HepG2 (cell line): Measurements from ENCODE around the gene RALB. TPM values are rescaled to one million over a fixed set of nuclear protein-coding genes. Genes with fewer than 3 reads are reported as not detected.

ENCODE experiments used
- ATAC-seq: fragments of 200-7000 bp; cut with Tn5 transposase; 3 replicates; pipeline ENCODE4 v1.9.1; 2020; ENCODE audit warnings: mild to moderate bottlenecking, moderate library complexity
- BruUV-seq: library from RNA; stranded (reverse); fragments of 400-500 nt; replicated peaks from 2 replicates; lab custom pipeline; 2021; lab: Mats Ljungman, UMichigan
- CTCF ChIA-PET: fragments of 300-600 bp; formaldehyde crosslinking; extraction: SDS; loops from one replicate; lab custom pipeline; 2021; ENCODE audit warnings: low total read pairs, inconsistent platforms, low intra/inter-chr PET ratio; lab: Yijun Ruan, JAX
- POLR2A ChIA-PET: fragments of 350-600 bp; sonication (Branson Sonifier 250); formaldehyde crosslinking; loops from one replicate; lab custom pipeline; 2020; ENCODE audit warnings: antibody characterized with exemption, inconsistent platforms; lab: Yijun Ruan, JAX
- DNase-seq: peaks from one replicate; pipeline ENCODE4 v3.0.0-alpha.2; 2015; ENCODE audit warnings: low spot score
- FAIRE-seq: peaks from 3 replicates; lab custom pipeline; 2011; peaks lifted over from hg19 to GRCh38; lab: Jason Lieb, UNC
- H2AFZ ChIP-seq: one replicate; pipeline ENCODE4 v1.6.1; 2011; ENCODE audit warnings: low read length, inconsistent platforms
- H3K27ac ChIP-seq: fragments of 300-600 bp; 3 replicates; pipeline ENCODE4 v1.8.0; 2011; ENCODE audit warnings: mixed run types, mild to moderate bottlenecking, mixed read lengths, low read length, inconsistent platforms; ENCODE audit not compliant: insufficient read depth; ENCODE audit errors: extremely low read length
- H3K27me3 ChIP-seq, 2 experiments: fragments of 200-600 bp in 1 of 2; 2 replicates in 1 of 2; 3 replicates in 1 of 2; pipeline versions ENCODE4 v1.6.0 to v1.8.0; 2011; ENCODE audit warnings: low read length in 2 of 2, mild to moderate bottlenecking in 2 of 2, moderate library complexity in 2 of 2, inconsistent platforms in 1 of 2; ENCODE audit not compliant: insufficient read depth in 2 of 2, control insufficient read depth in 1 of 2
- H3K36me3 ChIP-seq, 2 experiments: fragments of 200-600 bp in 1 of 2; replicated peaks in 1 of 2; 2 replicates in 1 of 2; 3 replicates in 1 of 2; pipeline versions ENCODE4 v1.5.1 to v1.8.0; 2011; ENCODE audit warnings: low read length in 2 of 2, inconsistent platforms in 1 of 2; ENCODE audit not compliant: insufficient read depth in 2 of 2, control insufficient read depth in 1 of 2
- H3K4me1 ChIP-seq: 2 replicates; pipeline ENCODE4 v1.5.1; 2012; ENCODE audit warnings: low read length, inconsistent platforms; ENCODE audit not compliant: insufficient read depth
- H3K4me2 ChIP-seq: 2 replicates; pipeline ENCODE4 v1.6.0; 2011; ENCODE audit warnings: low read depth, low read length, inconsistent platforms
- H3K4me3 ChIP-seq, 3 experiments: fragments of 200-600 bp in 1 of 3; sonication (generic), shearing (Covaris generic) in 1 of 3; replicated peaks in 1 of 3; 2 replicates each; pipeline ENCODE4 v1.5.1; 2011 to 2016; ENCODE audit warnings: low read length in 3 of 3, inconsistent platforms in 2 of 3, low read depth in 2 of 3, mild to moderate bottlenecking in 2 of 3, control low read depth in 1 of 3, mixed read lengths in 1 of 3; ENCODE audit not compliant: insufficient read depth in 1 of 3
- H3K79me2 ChIP-seq: one replicate; pipeline ENCODE4 v1.6.1; 2011; ENCODE audit warnings: low read length, inconsistent platforms; ENCODE audit not compliant: insufficient read depth
- H3K9ac ChIP-seq: 2 replicates; pipeline ENCODE4 v1.6.0; 2011; ENCODE audit warnings: mild to moderate bottlenecking, low read depth, low read length, inconsistent platforms; ENCODE audit not compliant: insufficient read depth
- H3K9me3 ChIP-seq: 2 replicates; pipeline ENCODE4 v1.5.1; 2012; ENCODE audit warnings: mild to moderate bottlenecking, low read length
- H4K20me1 ChIP-seq: 2 replicates; pipeline ENCODE4 v1.6.0; 2011; ENCODE audit warnings: inconsistent platforms, mild to moderate bottlenecking, low read length, moderate library complexity; ENCODE audit not compliant: insufficient read depth
- HIVEP1 ChIP-seq: sonication (generic); formaldehyde crosslinking; IDR thresholded peaks from 2 replicates; pipeline ENCODE4 v1.4.0; 2020; ENCODE audit warnings: mild to moderate bottlenecking, missing genetic modification reagents
- HNF4A ChIP-seq: sonication (generic); formaldehyde crosslinking; IDR thresholded peaks from 2 replicates; pipeline ENCODE4 v1.4.0; 2020; ENCODE audit warnings: missing genetic modification reagents
- HOXA9 ChIP-seq: sonication (generic); formaldehyde crosslinking; IDR thresholded peaks from 2 replicates; pipeline ENCODE4 v1.8.1; 2022; ENCODE audit warnings: missing genetic modification reagents, mild to moderate bottlenecking, moderate library complexity, borderline replicate concordance
- NAIF1 ChIP-seq: sonication (generic); formaldehyde crosslinking; IDR thresholded peaks from 2 replicates; pipeline ENCODE4 v1.5.0; 2020; ENCODE audit warnings: mild to moderate bottlenecking, missing genetic modification reagents, borderline replicate concordance
- PHF21A ChIP-seq: sonication (generic); formaldehyde crosslinking; IDR thresholded peaks from 2 replicates; pipeline ENCODE4 v1.5.0; 2020; ENCODE audit warnings: mild to moderate bottlenecking, missing genetic modification reagents
- PPARG ChIP-seq: conservative IDR thresholded peaks from 2 replicates; pipeline ENCODE4 v1.6.1; 2016; ENCODE audit warnings: missing biosample characterization, missing genetic modification reagents
- RXRB ChIP-seq: IDR thresholded peaks from 2 replicates; pipeline ENCODE4 v1.6.1; 2016; ENCODE audit warnings: borderline replicate concordance, missing genetic modification reagents, missing compliant biosample characterization
- TBX2 ChIP-seq: sonication (generic); formaldehyde crosslinking; IDR thresholded peaks from 2 replicates; pipeline ENCODE4 v1.5.0; 2020; ENCODE audit warnings: missing genetic modification reagents, mild to moderate bottlenecking, borderline replicate concordance
- ZBTB2 ChIP-seq: sonication (generic); formaldehyde crosslinking; IDR thresholded peaks from 2 replicates; pipeline ENCODE4 v1.8.0; 2022; ENCODE audit warnings: low read depth, missing genetic modification reagents
- ZNF20 ChIP-seq: sonication (generic); formaldehyde crosslinking; IDR thresholded peaks from 2 replicates; pipeline ENCODE4 v1.4.0; 2020; ENCODE audit warnings: mild to moderate bottlenecking, moderate library complexity, missing genetic modification reagents
- ZNF747 ChIP-seq: sonication (generic); formaldehyde crosslinking; IDR thresholded peaks from 2 replicates; pipeline ENCODE4 v1.8.1; 2023; ENCODE audit warnings: missing genetic modification reagents, mild to moderate bottlenecking, borderline replicate concordance
- ZNF792 ChIP-seq: IDR thresholded peaks from 2 replicates; pipeline ENCODE4 v1.6.1; 2016
- WGBS: methylation state at CpG from one replicate; pipeline ENCODE4 v1.1.6; 2017; ENCODE audit warnings: low lambda C conversion rate; 5-methylcytosine and 5-hydroxymethylcytosine counted together
- in situ Hi-C: cut with HindIII; loops from 2 replicates; pipeline ENCODE4 v1.10.0; 2017; ENCODE audit warnings: low pct_unique_long_range_greater_than_20kb; ENCODE audit not compliant: extremely low pct_ligation_motif_present
- intact Hi-C: fragments of 100-400 bp; cut with micrococcal nuclease; formaldehyde crosslinking; loops from one replicate; pipeline ENCODE4 v1.10.0; 2022; ENCODE audit not compliant: unreplicated experiment
- polyA plus RNA-seq, 8 experiments: library from polyadenylated mRNA; depleted of rRNA in 3 of 8; stranded (reverse) in 7 of 8; unstranded in 1 of 8; fragments of >200 nt; fragmentation: Illumina TruSeq in 4 of 8; extraction: Trizol in 4 of 8; gene quantifications; 2 replicates each; pipeline versions ENCODE4 v1.2.1 to v1.2.3, GENCODE V29; 2011 to 2016; ENCODE audit warnings: low read depth in 4 of 8, missing spikeins in 1 of 8, mixed read lengths in 1 of 8; ENCODE audit not compliant: insufficient read depth in 1 of 8
- total RNA-seq, 5 experiments: library from RNA; depleted of rRNA; stranded (reverse); fragments of >200 nt; fragmentation: Illumina TruSeq; extraction: Trizol; gene quantifications; 2 replicates each; pipeline ENCODE4 v1.2.3, GENCODE V29; 2016; ENCODE audit warnings: low read depth in 1 of 5
- TF ChIP-seq, protein P1 (sequence below): sonication (generic); formaldehyde crosslinking; IDR thresholded peaks from 2 replicates; pipeline ENCODE4 v1.4.0; 2020; ENCODE audit warnings: missing genetic modification reagents
- TF ChIP-seq, protein P2 (sequence below), 2 experiments: fragments of 450-650 bp in 1 of 2; sonication (generic) in 1 of 2; formaldehyde crosslinking; IDR thresholded peaks; 2 replicates each; pipeline versions ENCODE4 v1.5.0 to v1.8.0; 2020 to 2022; ENCODE audit warnings: mild to moderate bottlenecking in 1 of 2, missing genetic modification reagents in 1 of 2

RALB gene
- total and polyA plus RNA-seq, 2 of the 13 experiments (the other 11 are each of a cell fraction or from before 2014, with no cell fraction given), result 37.8 to 43.2 TPM

DNA sequence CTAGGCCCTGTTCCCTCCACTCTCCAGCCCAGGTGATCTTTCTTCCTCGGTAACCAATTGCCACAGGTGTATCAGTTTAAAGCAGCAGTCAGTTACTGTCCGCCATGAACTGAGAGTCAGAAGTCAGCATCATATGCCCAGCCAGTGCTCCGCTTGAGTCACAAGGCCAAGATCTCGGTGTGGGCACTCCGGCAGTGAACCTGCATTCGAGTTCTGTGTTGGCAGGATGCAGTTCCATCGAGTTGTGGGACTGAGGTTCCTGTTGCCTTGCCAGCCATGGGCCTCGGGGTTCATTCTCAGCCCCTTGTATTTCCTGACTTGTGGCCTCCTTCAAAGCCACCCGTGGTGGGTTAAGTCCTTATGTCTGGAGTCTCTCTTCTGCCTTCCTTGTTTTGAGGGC is 26.3 kb upstream of the RALB start:
- Histone ChIP-seq H3K4me3 (no peak overlapping the region), H3K27ac (no peak overlapping the region), H2AFZ (no peak overlapping the region), H3K79me2 (no peaks in the 10 kb centered on the region), H3K9me3 (no peaks in the 10 kb centered on the region), H3K36me3 (no peaks in the 10 kb centered on the region), H3K4me2 (no peak overlapping the region), H3K27me3 (peaks cover 14 to 48% of the 10 kb centered on the region in 2 experiments; a peak in 4 of 5 replicates), H4K20me1 (no peaks in the 10 kb centered on the region), H3K4me1 (peaks cover 92% of the 10 kb centered on the region), H3K9ac (no peak overlapping the region)
- WGBS, result 61% methylated on average over 9 of the region's 9 CpGs
- in situ Hi-C loops, result no loop called here
- intact Hi-C loops, result no loop called here
- POLR2A ChIA-PET, result no interaction called here
- FAIRE-seq, result no peak
- ATAC-seq, result no peak
- DNase-seq, result no peak
- BruUV-seq, result no TSS peak
- CTCF ChIA-PET, result no interaction called here
- TF ChIP-seq ZNF20 (CRISPR knock-in tag) (no peak), ZNF747 (CRISPR knock-in tag) (no peak)

DNA sequence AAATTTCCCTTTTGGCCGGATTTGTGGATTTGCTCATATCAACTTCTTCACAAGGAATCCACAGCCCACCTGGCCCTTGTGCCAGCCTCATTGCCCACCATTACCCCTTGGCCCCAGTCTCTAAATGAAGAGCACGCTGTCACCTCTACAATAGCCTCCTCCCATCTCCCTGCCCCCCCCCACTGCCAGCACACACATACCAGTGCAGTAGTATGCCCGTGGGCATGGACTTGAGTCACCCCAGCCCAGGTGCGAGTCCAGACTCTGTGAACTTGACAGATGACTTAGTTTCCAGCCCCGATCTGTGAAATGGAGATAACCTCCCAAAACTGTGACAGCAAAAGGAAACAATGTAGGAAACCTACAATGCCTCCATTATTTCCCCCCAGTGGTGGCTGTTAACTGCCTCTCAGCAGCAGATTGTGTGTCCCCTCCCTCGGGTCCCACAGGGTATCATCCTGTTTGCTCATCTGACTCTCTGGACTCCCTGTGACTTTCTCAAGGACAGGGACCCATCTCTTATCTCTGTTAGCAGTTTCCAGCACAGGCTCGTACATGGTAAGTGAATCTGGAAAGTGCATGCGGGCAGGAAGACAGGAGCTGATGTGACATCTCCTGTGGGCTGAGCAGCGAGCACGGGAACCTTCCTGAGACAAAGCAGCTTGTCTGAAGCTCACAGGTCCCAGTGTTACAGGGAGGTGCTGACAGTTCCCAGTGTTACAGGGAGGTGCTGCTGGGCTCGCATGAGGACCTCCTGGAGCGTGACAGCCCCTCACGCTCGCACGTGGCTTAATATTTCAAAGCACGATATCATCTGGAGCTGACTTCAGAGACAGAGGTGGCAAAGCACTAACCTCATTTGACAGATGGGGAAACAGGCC is 25.3 kb upstream of the RALB start:
- peak overlapping the region; percentile 30 for H3K4me2 ChIP-seq
- DNase-seq, result peak; percentile 72
- H3K79me2 ChIP-seq, result no peaks in the 10 kb centered on the region
- 27% methylated on average over 16 of the region's 16 CpGs for WGBS
- no peak overlapping the region for H3K4me3 ChIP-seq
- H3K27ac ChIP-seq, result no peak overlapping the region
- H3K9me3 ChIP-seq, result no peaks in the 10 kb centered on the region
- H3K4me1 ChIP-seq, result peaks cover 93% of the 10 kb centered on the region
- no peaks in the 10 kb centered on the region for H4K20me1 ChIP-seq
- H3K27me3 ChIP-seq, result peaks cover 14 to 52% of the 10 kb centered on the region in 2 experiments; a peak in 4 of 5 replicates
- intact Hi-C loops, result no loop called here
- ChIA-PET POLR2A (no interaction called here), CTCF (no interaction called here)
- H3K9ac ChIP-seq, result no peak overlapping the region
- BruUV-seq, result no TSS peak
- H2AFZ ChIP-seq, result no peak overlapping the region
- peak; percentile 83 for FAIRE-seq
- peak; percentile 9 for ATAC-seq
- in situ Hi-C loops, result no loop called here
- no peaks in the 10 kb centered on the region for H3K36me3 ChIP-seq
- TF ChIP-seq PPARG (CRISPR knock-in tag) (0 out of 2 replicates have a peak, but pooled peaks have one; percentile 15), HIVEP1 (CRISPR knock-in tag) (no peak), HNF4A (CRISPR knock-in tag) (peak; percentile 47), PHF21A (0 out of 2 replicates have a peak, but pooled peaks have one; percentile 15), TBX2 (CRISPR knock-in tag) (peak; percentile 68; the same call in 1 of the 2 replicates), RXRB (peak; percentile 30; the same call in 1 of the 2 replicates), ZBTB2 (peak; percentile 49; the same call in 1 of the 2 replicates), ZNF792 (CRISPR knock-in tag) (0 out of 2 replicates have a peak, but pooled peaks have one; percentile 27), HOXA9 (CRISPR knock-in tag) (peak; percentile 29; the same call in 1 of the 2 replicates), NAIF1 (CRISPR knock-in tag) (no peak)
- TF ChIP-seq, protein P1, sequence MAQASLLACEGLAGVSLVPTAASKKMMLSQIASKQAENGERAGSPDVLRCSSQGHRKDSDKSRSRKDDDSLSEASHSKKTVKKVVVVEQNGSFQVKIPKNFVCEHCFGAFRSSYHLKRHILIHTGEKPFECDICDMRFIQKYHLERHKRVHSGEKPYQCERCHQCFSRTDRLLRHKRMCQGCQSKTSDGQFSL, result peak; percentile 26; the same call in 1 of the 2 replicates
- TF ChIP-seq, protein P2, sequence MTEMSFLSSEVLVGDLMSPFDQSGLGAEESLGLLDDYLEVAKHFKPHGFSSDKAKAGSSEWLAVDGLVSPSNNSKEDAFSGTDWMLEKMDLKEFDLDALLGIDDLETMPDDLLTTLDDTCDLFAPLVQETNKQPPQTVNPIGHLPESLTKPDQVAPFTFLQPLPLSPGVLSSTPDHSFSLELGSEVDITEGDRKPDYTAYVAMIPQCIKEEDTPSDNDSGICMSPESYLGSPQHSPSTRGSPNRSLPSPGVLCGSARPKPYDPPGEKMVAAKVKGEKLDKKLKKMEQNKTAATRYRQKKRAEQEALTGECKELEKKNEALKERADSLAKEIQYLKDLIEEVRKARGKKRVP (CRISPR knock-in tag; IDR thresholded peaks at IDR 0.05), result peak in 1 of 2 experiments; percentile 36; a peak in 1 of 4 replicates
